Neural cell (in vitro differentiated cells): Measurements from ENCODE around the gene ECEL1.

Experiments
- EP300 ChIP-seq: fragments of 450-650 bp; conservative IDR thresholded peaks from 2 replicates; pipeline ENCODE4 v1.6.1; 2014; ENCODE audit warnings: antibody characterized with exemption, mild to moderate bottlenecking, moderate library complexity; ENCODE audit not compliant: poor library complexity, severe bottlenecking
- EZH2 ChIP-seq: fragments of 200-600, 300-800 bp; shearing (Covaris generic), sonication (generic); IDR thresholded peaks from 2 replicates; pipeline ENCODE4 v1.6.1; 2014; ENCODE audit warnings: antibody characterized with exemption, low read length, borderline replicate concordance, mild to moderate bottlenecking; ENCODE audit not compliant: insufficient read depth, poor library complexity, severe bottlenecking
- TAF1 ChIP-seq: IDR thresholded peaks from 2 replicates; pipeline ENCODE4 v1.6.1; 2012; ENCODE audit warnings: low read depth
- TF ChIP-seq, protein P1 (sequence below): fragments of 450-650 bp; IDR thresholded peaks from 2 replicates; pipeline ENCODE4 v1.5.1; 2014; ENCODE audit warnings: antibody characterized with exemption, mild to moderate bottlenecking, moderate library complexity; ENCODE audit not compliant: poor library complexity, severe bottlenecking

DNA sequence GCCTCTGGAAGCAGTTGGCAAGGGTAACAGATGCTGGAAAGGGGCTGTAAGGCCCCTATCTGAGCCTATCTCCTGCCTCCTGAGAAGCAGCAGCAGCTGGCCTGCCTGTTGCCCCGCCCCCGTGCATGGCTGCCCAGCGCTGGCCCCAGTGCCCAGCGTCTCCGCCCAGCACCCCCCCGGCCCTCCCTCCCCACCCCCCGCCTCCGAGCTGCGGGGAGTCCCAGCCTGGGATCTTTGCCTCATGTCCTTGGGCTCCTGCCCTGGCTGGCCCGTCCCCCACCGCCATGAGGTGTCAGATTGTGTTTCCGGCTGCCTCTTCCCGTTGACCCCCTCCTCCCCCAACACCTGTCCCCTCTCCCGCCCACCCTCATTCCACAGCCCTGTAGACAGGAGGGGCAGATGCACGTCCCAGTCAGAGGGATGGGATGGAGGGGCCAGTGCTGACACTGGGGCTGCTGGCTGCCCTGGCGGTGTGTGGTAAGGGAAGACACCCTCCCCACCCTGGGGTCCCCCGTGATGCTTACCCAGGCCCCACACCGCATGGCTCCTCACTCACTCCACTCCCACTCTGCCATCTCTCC is 38.2 kb upstream of the ECEL1 start, which contains the start of gene CHRND:
- TF ChIP-seq EZH2 (no peak), EP300 (no peak), TAF1 (no peak)
- TF ChIP-seq, protein P1, sequence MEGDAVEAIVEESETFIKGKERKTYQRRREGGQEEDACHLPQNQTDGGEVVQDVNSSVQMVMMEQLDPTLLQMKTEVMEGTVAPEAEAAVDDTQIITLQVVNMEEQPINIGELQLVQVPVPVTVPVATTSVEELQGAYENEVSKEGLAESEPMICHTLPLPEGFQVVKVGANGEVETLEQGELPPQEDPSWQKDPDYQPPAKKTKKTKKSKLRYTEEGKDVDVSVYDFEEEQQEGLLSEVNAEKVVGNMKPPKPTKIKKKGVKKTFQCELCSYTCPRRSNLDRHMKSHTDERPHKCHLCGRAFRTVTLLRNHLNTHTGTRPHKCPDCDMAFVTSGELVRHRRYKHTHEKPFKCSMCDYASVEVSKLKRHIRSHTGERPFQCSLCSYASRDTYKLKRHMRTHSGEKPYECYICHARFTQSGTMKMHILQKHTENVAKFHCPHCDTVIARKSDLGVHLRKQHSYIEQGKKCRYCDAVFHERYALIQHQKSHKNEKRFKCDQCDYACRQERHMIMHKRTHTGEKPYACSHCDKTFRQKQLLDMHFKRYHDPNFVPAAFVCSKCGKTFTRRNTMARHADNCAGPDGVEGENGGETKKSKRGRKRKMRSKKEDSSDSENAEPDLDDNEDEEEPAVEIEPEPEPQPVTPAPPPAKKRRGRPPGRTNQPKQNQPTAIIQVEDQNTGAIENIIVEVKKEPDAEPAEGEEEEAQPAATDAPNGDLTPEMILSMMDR = no peak
